GM23338 (cell line): Measurements from ENCODE around the gene C6orf89. TPM values are rescaled to one million over a fixed set of nuclear protein-coding genes. Genes with fewer than 3 reads are reported as not detected.

Experiments
- ATAC-seq: fragments of 200-7000 bp; cut with Tn5 transposase; 3 replicates; pipeline ENCODE4 v1.9.1; 2020
- DNase-seq: peaks from one replicate; pipeline ENCODE4 v3.0.0-alpha.2; 2015; ENCODE audit warnings: low spot score
- H2AFZ ChIP-seq: fragments of 200-600 bp; sonication (generic); 2 replicates; pipeline ENCODE4 v1.8.0; 2016; ENCODE audit warnings: antibody characterized with exemption, mild to moderate bottlenecking, moderate library complexity
- H3F3A ChIP-seq: fragments of 200-600 bp; sonication (generic); replicated peaks from 2 replicates; pipeline ENCODE4 v1.8.0; 2017; ENCODE audit warnings: antibody characterized with exemption, mixed run types, low read depth
- H3K27ac ChIP-seq: fragments of 200-600 bp; sonication (generic); 2 replicates; pipeline ENCODE4 v1.6.1; 2016; ENCODE audit warnings: low read depth
- H3K27me3 ChIP-seq: fragments of 200-600 bp; sonication (generic); 2 replicates; pipeline ENCODE4 v1.8.0; 2016; ENCODE audit warnings: mild to moderate bottlenecking, mixed run types, moderate library complexity; ENCODE audit not compliant: insufficient read depth
- H3K36me3 ChIP-seq: fragments of 200-600 bp; sonication (generic); 2 replicates; pipeline ENCODE4 v1.8.0; 2016; ENCODE audit warnings: mild to moderate bottlenecking; ENCODE audit not compliant: insufficient read depth
- H3K4me1 ChIP-seq: fragments of 200-600 bp; sonication (generic); 2 replicates; pipeline ENCODE4 v1.8.0; 2016; ENCODE audit warnings: mild to moderate bottlenecking, moderate library complexity; ENCODE audit not compliant: insufficient read depth
- H3K4me2 ChIP-seq: fragments of 200-600 bp; sonication (generic); 2 replicates; pipeline ENCODE4 v1.7.1; 2017; ENCODE audit warnings: mixed run types
- H3K4me3 ChIP-seq: fragments of 200-600 bp; sonication (generic); 2 replicates; pipeline ENCODE4 v1.6.1; 2016; ENCODE audit warnings: mixed run types
- H3K79me2 ChIP-seq: fragments of 200-600 bp; sonication (generic); replicated peaks from 2 replicates; pipeline ENCODE4 v1.8.0; 2017; ENCODE audit warnings: mild to moderate bottlenecking; ENCODE audit not compliant: insufficient read depth
- H3K9me2 ChIP-seq: fragments of 200-600 bp; sonication (generic); 2 replicates; pipeline ENCODE4 v1.8.0; 2017; ENCODE audit not compliant: insufficient read depth
- H4K20me1 ChIP-seq: fragments of 200-600 bp; sonication (generic); replicated peaks from 2 replicates; pipeline ENCODE4 v1.8.0; 2017; ENCODE audit warnings: mild to moderate bottlenecking; ENCODE audit not compliant: insufficient read depth
- H3K27ac Mint-ChIP-seq: 2 replicates; pipeline ENCODE4 v1.8.0; 2020; ENCODE audit warnings: inconsistent platforms, mild to moderate bottlenecking, moderate library complexity, mixed read lengths
- H3K27me3 Mint-ChIP-seq: 3 replicates; pipeline ENCODE4 v1.8.0; 2022; ENCODE audit warnings: low read depth, mild to moderate bottlenecking, moderate library complexity, mixed read lengths, inconsistent platforms; ENCODE audit not compliant: insufficient read depth, poor library complexity
- H3K36me3 Mint-ChIP-seq: 3 replicates; pipeline ENCODE4 v1.8.0; 2021; ENCODE audit warnings: low read depth, mild to moderate bottlenecking, inconsistent platforms, moderate library complexity, mixed read lengths
- H3K4me1 Mint-ChIP-seq: 3 replicates; pipeline ENCODE4 v1.8.0; 2020; ENCODE audit warnings: mild to moderate bottlenecking, inconsistent platforms, mixed read lengths
- H3K4me3 Mint-ChIP-seq: 3 replicates; pipeline ENCODE4 v1.8.0; 2021; ENCODE audit warnings: moderate library complexity, mild to moderate bottlenecking, inconsistent platforms, mixed read lengths
- H3K9me3 Mint-ChIP-seq: 3 replicates; pipeline ENCODE4 v1.8.0; 2020; ENCODE audit warnings: moderate library complexity, mild to moderate bottlenecking, inconsistent platforms, mixed read lengths
- CREB1 ChIP-seq: fragments of 250-450 bp; sonication (Bioruptor Pico); IDR thresholded peaks from 2 replicates; pipeline ENCODE4 v1.5.0; 2020; ENCODE audit warnings: low read depth, mild to moderate bottlenecking, moderate library complexity
- EZH2phosphoT487 ChIP-seq: fragments of 200-600 bp; sonication (generic); IDR thresholded peaks from one replicate; pipeline ENCODE4 v1.8.1; 2018; ENCODE audit warnings: antibody characterized with exemption; ENCODE audit not compliant: unreplicated experiment
- JUNB ChIP-seq: IDR thresholded peaks from one replicate; pipeline ENCODE4 v1.6.1; 2016; ENCODE audit warnings: antibody characterized with exemption; ENCODE audit not compliant: unreplicated experiment
- polyA plus RNA-seq: library from polyadenylated mRNA; unstranded; fragments of >200 nt; fragmentation: Nextera tagmentation; extraction: Ambion mirVana; gene quantifications from 2 replicates; pipeline ENCODE4 v1.2.1, GENCODE V29; 2016
- total RNA-seq: library from RNA; depleted of rRNA; stranded (reverse); fragments of >200 nt; shearing (Covaris generic); gene quantifications from 2 replicates; pipeline ENCODE4 v1.2.3, GENCODE V29; 2014
- TF ChIP-seq, protein P1 (sequence below), 2 experiments: fragments of 200-600 bp in 1 of 2; sonication (generic) in 1 of 2; conservative IDR thresholded peaks; 2 replicates each; pipeline versions ENCODE4 v1.5.1 to v1.6.1; 2016 to 2017; ENCODE audit warnings: antibody characterized with exemption in 2 of 2, low read depth in 2 of 2, mild to moderate bottlenecking in 2 of 2, moderate library complexity in 1 of 2
- TF ChIP-seq, protein P2 (sequence below): IDR thresholded peaks from one replicate; pipeline ENCODE4 v1.6.1; 2018; ENCODE audit warnings: antibody characterized with exemption; ENCODE audit not compliant: unreplicated experiment

Gene C6orf89
- total and polyA plus RNA-seq, 2 experiments from 2014 or later: 3.7 to 7.9 TPM

- TF ChIP-seq, protein P1, sequence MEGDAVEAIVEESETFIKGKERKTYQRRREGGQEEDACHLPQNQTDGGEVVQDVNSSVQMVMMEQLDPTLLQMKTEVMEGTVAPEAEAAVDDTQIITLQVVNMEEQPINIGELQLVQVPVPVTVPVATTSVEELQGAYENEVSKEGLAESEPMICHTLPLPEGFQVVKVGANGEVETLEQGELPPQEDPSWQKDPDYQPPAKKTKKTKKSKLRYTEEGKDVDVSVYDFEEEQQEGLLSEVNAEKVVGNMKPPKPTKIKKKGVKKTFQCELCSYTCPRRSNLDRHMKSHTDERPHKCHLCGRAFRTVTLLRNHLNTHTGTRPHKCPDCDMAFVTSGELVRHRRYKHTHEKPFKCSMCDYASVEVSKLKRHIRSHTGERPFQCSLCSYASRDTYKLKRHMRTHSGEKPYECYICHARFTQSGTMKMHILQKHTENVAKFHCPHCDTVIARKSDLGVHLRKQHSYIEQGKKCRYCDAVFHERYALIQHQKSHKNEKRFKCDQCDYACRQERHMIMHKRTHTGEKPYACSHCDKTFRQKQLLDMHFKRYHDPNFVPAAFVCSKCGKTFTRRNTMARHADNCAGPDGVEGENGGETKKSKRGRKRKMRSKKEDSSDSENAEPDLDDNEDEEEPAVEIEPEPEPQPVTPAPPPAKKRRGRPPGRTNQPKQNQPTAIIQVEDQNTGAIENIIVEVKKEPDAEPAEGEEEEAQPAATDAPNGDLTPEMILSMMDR (conservative IDR thresholded peaks at IDR 0.05; ENCODE audit: low read depth in 2 of 2): no peak
- TF ChIP-seq, protein P2, sequence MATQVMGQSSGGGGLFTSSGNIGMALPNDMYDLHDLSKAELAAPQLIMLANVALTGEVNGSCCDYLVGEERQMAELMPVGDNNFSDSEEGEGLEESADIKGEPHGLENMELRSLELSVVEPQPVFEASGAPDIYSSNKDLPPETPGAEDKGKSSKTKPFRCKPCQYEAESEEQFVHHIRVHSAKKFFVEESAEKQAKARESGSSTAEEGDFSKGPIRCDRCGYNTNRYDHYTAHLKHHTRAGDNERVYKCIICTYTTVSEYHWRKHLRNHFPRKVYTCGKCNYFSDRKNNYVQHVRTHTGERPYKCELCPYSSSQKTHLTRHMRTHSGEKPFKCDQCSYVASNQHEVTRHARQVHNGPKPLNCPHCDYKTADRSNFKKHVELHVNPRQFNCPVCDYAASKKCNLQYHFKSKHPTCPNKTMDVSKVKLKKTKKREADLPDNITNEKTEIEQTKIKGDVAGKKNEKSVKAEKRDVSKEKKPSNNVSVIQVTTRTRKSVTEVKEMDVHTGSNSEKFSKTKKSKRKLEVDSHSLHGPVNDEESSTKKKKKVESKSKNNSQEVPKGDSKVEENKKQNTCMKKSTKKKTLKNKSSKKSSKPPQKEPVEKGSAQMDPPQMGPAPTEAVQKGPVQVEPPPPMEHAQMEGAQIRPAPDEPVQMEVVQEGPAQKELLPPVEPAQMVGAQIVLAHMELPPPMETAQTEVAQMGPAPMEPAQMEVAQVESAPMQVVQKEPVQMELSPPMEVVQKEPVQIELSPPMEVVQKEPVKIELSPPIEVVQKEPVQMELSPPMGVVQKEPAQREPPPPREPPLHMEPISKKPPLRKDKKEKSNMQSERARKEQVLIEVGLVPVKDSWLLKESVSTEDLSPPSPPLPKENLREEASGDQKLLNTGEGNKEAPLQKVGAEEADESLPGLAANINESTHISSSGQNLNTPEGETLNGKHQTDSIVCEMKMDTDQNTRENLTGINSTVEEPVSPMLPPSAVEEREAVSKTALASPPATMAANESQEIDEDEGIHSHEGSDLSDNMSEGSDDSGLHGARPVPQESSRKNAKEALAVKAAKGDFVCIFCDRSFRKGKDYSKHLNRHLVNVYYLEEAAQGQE: no peak
Measured at GRCh38 chr6:36841756-36842155, 44.0 kb upstream of the C6orf89 start (continued).

- H3K4me3 Mint-ChIP-seq: no peak overlapping the region; the same call in 2 of the 3 replicates
- Histone ChIP-seq H2AFZ (no peak overlapping the region), H3K27me3 (peaks cover 39% of the 10 kb centered on the region), H3K4me1 (peaks cover 6% of the 10 kb centered on the region), H3K4me2 (no peak overlapping the region), H3K36me3 (no peaks in the 10 kb centered on the region; the same call in 1 of the 2 replicates), H3K79me2 (no peaks in the 10 kb centered on the region), H3K4me3 (no peak overlapping the region), H4K20me1 (no peaks in the 10 kb centered on the region), H3F3A (no peaks in the 10 kb centered on the region), H3K27ac (no peak overlapping the region), H3K9me2 (no peaks in the 10 kb centered on the region)
- no peak for ATAC-seq
- DNase-seq: no peak
- TF ChIP-seq EZH2phosphoT487 (no peak), JUNB (no peak), CREB1 (CRISPR knock-in tag) (no peak)
- TF ChIP-seq, protein P1 (conservative IDR thresholded peaks at IDR 0.05; ENCODE audit: low read depth in 2 of 2): no peak
- TF ChIP-seq, protein P2: no peak
- H3K4me1 Mint-ChIP-seq: peaks cover 14% of the 10 kb centered on the region
- H3K36me3 Mint-ChIP-seq: no peaks in the 10 kb centered on the region
- H3K27me3 Mint-ChIP-seq: peaks cover 39% of the 10 kb centered on the region
- H3K9me3 Mint-ChIP-seq: no peaks in the 10 kb centered on the region
- H3K27ac Mint-ChIP-seq: no peak overlapping the region
Measured at GRCh38 chr6:36843170-36843569, 42.6 kb upstream of the C6orf89 start.
